Fibroblast of skin of right quadriceps (primary cell): ENCODE results near the gene GRM4.
"Not testable (repeated sequence)": the region's sequence is repeated elsewhere in the genome, so short reads cannot be mapped to it uniquely, and the experiment has no call there.

Experiments used
- DNase-seq: peaks from one replicate; pipeline ENCODE4 v3.0.0-alpha.2; 2013

The GRM4 gene

DNA sequence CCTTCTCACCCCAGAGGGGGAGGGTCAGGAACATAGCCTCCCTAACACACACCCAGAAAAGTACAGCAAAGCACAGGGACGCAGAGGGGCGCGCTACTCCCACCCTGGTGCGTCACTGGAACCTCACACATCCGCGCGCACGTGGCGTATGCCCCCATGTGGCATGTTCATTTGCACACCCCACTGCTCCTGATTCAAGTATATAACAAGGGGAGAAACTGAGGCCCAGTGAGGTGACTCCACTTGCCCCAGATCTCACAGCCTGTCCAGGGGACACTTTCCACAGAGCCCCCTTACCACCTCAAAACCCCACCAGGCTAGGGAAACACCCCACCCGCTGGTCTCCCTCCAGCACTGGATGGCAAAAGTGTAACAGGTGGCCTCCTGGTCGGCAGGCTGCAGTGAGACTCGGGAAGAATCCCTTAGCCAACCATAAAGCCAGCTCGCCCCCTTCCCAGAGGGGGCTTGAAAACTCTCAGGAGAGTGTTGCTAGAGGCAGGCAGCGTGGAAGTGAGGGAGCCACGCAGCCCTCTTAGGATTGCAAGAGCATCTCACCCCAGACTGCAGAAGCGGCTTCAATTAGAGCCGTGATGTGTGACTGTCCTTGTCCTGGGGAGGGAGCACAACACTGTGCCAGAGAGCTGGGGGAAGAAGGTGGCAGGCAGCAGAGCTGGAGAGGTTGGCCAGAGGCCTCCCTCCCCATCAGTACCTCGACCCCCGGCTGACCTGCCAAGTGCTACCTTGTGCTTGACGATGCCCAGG is at the start of gene GRM4:
GRM4 (minus strand) TSS at position 67 of the 762 bp plus-strand sequence. CDS start 12,591 bp downstream, outside the sequence.
- no peak for DNase-seq

- DNase-seq, result no peak
Measured at GRCh38 chr6:34194772-34195171, 48.9 kb upstream of the GRM4 start.

DNA sequence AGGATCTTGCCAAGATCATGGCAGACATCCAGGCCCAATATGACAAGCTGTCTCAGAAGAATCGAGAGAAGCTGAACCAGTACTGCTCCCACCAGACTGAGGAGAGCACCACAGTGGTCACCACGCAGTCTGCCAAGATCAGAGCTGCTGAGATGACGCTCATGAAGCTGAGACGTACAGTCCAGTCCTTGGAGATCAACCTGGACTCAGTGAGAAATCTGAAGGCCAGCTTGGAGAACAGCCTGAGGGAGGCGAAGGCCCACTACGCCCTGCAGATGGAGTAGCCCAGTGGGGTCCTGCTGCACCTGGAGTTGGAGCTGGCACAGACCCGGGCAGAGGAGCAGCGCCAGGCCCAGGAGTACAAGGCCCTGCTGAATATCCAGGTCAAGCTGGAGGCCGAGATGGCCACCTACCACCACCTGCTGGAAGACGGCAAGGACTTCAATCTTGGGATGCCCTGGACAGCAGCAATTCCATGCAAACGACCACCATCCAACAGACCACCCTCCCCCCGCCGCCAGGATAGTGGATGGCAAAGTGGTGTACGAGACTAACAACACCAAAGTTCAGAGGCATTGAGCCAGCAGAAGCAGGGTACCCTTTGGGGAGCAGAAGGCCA is 44.7 kb upstream of the GRM4 start:
- no peak for DNase-seq

GRCh38 chr6:34189806-34190503 is 44.1 kb upstream of the GRM4 start:
- no peak for DNase-seq

- DNase-seq, result not testable (repeated sequence)
Measured at GRCh38 chr6:34184726-34185125, 38.8 kb upstream of the GRM4 start.

GRCh38 chr6:34182751-34183531 is 37.1 kb upstream of the GRM4 start:
- no peak for DNase-seq

GRCh38 chr6:34181908-34182307 is 36.0 kb upstream of the GRM4 start:
- no peak for DNase-seq

DNA sequence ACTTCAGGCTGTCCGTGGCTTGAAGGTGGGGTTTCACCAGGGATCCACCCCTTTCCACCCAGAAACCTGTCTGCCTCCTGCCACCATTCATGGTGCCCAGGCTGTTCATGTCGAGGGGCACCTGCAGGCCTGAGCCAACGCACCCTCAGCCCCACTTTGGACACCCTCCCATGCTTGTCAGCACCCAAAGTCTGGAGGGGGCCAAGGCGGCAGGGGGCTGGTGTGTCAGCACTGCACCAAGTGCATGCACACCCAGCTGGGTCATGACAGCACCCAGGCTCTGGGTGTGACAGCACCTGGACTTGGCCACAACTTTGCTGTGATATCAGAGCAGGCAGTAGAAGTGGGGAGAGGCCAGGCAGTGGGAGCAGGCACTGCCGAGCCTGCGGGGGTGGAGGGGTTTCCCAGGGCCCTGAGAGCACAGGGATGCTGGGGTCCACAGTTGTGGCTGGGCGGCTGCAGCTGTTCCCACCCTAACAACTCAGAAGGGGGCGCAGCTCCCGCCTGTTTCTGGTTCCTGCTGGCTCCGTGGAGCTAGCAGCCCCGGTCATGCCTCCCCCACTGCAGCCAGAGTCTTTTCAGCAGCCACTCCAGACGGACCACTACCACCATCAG is 33.3 kb upstream of the GRM4 start:
- no peak for DNase-seq

DNA sequence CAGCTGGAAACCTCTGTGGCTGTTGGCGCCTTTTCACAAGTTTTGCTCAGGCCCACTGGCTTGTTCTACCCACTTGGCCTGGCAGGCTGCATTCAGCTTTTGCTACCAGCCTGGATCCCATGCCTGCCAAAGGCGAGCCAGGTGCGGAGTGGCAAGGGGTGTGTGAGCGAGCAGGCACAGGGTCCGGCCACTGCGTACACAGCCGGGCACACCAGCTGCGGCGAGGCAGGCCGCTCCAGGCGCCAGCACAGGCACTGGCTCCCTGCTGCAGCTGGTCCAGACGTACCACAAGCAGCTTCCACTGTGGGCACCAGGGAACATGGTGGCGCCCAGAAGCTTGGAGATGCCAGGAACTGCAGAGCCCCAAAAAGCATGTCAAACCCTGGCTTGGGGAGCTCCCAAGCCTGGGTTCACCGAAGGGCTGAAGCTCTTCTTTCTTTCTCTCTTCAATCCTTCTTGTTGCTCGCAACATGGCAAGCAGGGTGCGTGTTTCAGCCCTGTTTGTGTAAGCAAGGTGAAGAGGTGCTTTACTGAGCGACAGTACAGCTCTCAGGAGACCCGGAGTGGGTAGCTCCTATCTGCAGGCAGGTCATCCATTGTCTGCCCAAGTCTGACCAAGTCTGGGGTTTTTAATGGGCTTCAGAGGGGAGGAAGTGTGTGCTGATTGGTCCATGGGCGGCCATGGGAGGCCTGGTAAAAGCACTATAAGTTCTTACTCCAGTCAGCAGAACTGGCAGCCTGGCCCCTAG is 32.6 kb upstream of the GRM4 start:
- no peak for DNase-seq

DNA sequence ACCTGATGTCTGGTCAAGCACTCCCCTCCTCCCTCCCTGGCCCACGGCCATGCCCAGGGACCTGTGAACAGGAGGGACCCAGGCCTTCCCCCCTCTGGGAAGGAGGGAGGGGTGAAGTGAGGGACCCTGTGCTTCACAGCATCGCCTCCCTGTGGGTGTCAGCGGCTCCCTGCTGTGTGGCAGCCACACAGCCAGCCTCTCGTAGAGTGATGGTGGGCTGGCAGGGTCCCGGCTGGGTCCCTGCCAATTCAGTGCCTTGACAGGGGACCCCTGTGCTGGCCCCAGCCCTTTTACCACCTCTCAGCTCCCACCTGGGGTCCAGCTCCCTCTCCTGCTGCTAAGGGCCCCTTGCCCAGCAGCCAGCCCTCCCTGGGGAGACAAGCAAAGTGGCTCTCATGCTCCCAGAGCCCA is 31.3 kb upstream of the GRM4 start:
- no peak for DNase-seq

DNA sequence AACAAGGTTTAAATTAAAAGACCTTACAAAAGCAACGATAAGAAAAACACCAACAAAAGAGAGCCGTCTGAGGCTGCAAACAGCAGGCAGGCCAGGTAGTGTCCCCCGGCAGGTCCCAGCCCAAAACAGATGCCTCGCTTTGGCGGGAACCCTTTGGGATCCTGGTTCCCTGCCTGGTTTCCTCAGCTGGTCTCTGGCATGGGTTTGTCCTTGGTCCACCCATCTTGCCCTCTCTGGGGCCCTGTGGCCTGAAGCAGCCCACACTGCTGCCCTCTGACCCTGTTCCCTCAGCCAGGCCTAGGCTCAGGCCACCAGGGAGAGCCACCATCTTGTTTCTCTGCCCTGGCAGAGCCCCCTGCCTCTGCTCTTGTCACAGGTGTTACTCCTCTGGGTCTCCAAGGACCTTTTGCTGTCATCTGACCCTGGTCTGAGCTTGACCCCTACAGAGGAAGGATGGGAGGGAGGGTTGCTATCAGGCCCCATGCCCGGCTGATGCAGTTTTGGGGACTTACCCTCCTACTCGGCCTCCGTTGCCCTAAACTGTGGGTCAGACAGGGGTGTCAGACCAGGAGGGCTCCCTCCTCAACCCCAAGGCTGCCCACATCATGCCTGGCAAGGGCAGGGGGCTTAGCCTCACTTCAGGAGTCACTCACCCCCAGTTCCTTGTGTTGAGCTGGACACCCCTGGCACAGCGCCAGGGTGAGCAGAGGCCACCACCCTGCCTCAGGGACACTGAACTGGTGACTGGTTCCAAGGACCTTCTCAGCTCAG is 30.6 kb upstream of the GRM4 start:
- no peak for DNase-seq

GRCh38 chr6:34174846-34175399 is 29.0 kb upstream of the GRM4 start:
- DNase-seq, result no peak

DNA sequence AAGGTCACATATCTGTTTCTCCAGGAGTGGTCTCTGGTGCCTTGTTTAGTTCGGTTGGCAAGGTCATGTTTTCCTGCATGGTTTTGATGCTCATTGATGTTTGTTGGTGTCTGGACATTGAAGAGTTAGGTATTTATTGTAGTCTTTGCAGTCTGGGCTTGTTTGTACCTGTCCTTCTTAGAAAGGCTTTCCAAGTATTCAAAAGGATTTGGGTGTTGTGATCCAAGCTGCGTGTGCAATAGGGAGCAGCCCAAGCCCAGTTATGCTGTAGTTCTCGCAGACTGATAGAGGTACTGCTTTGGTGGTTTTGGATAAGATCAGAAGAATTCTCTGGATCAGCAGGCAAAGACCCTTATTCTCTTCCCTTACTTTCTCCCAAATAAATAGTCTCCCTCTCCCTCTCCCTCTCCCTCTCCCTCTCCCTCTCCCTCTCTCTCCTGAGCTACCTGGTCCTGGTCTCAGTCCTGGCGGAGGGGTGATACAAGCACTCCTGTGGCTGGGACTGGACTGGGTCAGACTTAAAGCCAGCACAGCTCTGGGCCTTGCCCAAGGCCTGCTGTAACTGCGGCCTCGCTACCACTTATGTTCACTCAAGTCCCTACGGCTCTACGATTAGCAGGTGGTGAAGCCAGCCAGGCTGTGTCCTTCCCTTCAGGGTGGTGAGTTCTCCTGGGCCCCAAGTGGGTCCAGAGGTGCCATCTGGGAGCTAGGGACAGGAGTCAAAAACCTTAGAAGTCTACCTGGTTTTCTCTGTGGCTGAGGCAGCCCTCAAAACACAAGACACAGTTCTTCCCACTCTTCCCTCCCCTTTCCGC is 27.3 kb upstream of the GRM4 start:
- no peak for DNase-seq

DNA sequence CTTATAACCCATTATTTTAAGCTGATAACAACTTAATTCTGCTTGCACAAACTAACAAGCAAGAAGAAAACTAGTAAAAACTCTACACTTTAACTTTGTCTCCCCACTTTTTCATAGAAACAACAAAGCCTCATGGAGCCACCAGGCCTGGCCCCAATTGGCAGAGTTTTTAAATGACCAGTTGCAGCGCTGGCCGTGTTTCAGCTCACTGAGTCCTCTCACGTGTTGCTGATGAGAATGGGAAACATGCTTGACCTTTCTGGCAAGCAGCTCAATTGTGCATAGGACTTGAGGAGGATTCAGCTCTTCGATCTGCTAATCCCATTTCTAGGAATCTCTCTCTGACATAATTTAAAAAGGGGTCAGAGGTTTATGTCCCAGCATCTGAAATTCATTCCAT is 24.5 kb upstream of the GRM4 start:
- no peak for DNase-seq

GRCh38 chr6:34169897-34170296 is 24.0 kb upstream of the GRM4 start:
- no peak for DNase-seq

- DNase-seq, result no peak
Measured at GRCh38 chr6:34161857-34162515, 16.1 kb upstream of the GRM4 start.

GRCh38 chr6:34159844-34160243 is 14.0 kb upstream of the GRM4 start:
- DNase-seq, result no peak

- DNase-seq, result no peak
Measured at GRCh38 chr6:34158876-34159275, 13.0 kb upstream of the GRM4 start.

DNA sequence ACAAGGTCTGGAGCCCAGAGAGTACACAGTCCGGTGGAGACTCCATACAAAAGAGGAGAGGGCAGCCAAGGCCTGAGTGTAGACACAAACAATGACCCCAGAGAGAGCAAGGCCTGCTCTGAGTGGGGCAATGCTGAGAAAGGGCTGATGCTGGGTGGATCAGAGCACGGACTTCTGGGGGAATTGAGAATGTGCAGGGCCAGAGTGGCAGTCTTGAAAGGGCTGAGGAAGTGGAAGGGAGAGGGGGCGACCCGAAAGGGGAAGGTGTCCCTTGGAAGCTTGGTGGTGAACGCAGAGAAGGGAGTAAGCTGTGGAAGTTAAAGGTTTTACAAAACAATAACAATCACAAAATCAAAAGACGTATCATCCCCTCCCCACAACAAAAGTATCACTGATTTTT is 12.0 kb upstream of the GRM4 start:
- DNase-seq, result no peak
